ENCODE data around the gene LGALS3BP.

DNA sequence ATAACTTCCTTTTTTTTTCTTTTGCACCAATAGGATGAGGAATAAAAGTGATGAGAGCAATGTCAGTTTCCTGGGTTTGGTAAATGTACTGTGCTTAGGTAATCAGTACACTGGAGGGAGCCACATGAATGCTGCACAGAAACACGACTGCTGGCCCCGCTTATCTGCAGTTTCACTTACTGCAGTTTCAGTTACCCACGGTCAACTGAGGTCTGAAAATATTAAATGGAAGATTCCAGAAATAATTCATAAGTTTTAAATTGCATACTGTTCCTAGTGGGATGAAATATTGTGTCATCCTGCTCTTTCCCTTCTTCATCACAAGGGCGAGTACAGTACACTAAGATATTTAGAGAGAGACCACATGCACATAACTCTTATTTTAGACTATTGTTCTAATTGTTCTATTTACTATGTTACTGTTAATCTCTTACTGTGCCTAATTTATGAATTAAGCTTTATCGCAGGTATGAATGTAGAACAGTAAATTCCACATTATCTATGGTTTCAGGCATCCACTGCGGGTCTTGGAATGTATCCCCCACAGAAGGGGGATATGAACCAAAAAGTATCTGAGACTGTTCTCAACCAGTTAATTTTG lies 6.4 kb upstream of the LGALS3BP start:
- no peak for TF ChIP-seq POLR2A (IDR thresholded peaks at IDR 0.05; ENCODE audit: low read length)
- TF ChIP-seq GATA1 (IDR thresholded peaks at IDR 0.05; ENCODE audit: low read depth, low read length) = no peak

Measured in erythroblast (primary cell).